ENCODE measurements around the gene PLEKHH1.

Gene PLEKHH1

GRCh38 chr14:67569651-67570290 is 36.7 kb downstream of the PLEKHH1 start:
- Histone ChIP-seq H3K36me3 (ENCODE audit: insufficient read depth, low read depth, low read length) (no peaks in the 10 kb centered on the region), H3K27me3 (ENCODE audit: insufficient read depth, low read length) (no peaks in the 10 kb centered on the region), H3K9ac (ENCODE audit: low read depth, low read length) (no peak overlapping the region), H3K4me3 (ENCODE audit: low read length) (no peak overlapping the region), H3K4me1 (ENCODE audit: insufficient read depth, low read length) (no peaks in the 10 kb centered on the region; the same call in 1 of the 2 replicates), H3K27ac (ENCODE audit: low read length) (no peak overlapping the region), H3K9me3 (ENCODE audit: insufficient read depth, low read depth, low read length) (no peaks in the 10 kb centered on the region)

DNA sequence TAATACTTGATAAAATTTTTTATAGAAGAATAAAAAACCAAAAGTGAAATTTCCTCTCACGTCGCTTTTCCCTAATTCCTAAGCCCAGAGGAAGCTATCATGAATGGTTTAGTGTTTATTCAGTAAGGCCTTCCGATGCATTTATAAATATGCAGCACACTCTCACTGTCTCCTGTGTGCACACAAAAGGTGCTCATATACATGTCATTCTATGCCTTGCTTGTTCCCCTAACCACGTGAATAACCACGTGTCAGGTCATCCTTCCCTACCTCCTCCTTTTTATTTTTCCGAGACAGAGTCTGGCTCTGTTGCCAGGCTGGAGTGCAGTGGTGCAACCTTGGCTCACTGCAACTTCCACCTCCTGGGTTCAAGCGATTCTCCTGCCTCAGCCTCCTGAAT is 37.4 kb downstream of the PLEKHH1 start:
- Histone ChIP-seq H3K4me3 (ENCODE audit: low read length) (no peak overlapping the region), H3K9me3 (ENCODE audit: insufficient read depth, low read depth, low read length) (no peaks in the 10 kb centered on the region), H3K36me3 (ENCODE audit: insufficient read depth, low read depth, low read length) (peaks cover 4% of the 10 kb centered on the region), H3K27ac (ENCODE audit: low read length) (no peak overlapping the region), H3K9ac (ENCODE audit: low read depth, low read length) (no peak overlapping the region), H3K4me1 (ENCODE audit: insufficient read depth, low read length) (no peaks in the 10 kb centered on the region; the same call in 1 of the 2 replicates), H3K27me3 (ENCODE audit: insufficient read depth, low read length) (no peaks in the 10 kb centered on the region)

- Histone ChIP-seq H3K9me3 (ENCODE audit: insufficient read depth, low read depth, low read length) (no peaks in the 10 kb centered on the region), H3K27me3 (ENCODE audit: insufficient read depth, low read length) (no peaks in the 10 kb centered on the region), H3K9ac (ENCODE audit: low read depth, low read length) (no peak overlapping the region), H3K27ac (ENCODE audit: low read length) (no peak overlapping the region), H3K4me1 (ENCODE audit: insufficient read depth, low read length) (no peaks in the 10 kb centered on the region; the same call in 1 of the 2 replicates), H3K36me3 (ENCODE audit: insufficient read depth, low read depth, low read length) (peaks cover 13% of the 10 kb centered on the region), H3K4me3 (ENCODE audit: low read length) (no peak overlapping the region)
Measured at GRCh38 chr14:67571275-67571990, 38.3 kb downstream of the PLEKHH1 start.

DNA sequence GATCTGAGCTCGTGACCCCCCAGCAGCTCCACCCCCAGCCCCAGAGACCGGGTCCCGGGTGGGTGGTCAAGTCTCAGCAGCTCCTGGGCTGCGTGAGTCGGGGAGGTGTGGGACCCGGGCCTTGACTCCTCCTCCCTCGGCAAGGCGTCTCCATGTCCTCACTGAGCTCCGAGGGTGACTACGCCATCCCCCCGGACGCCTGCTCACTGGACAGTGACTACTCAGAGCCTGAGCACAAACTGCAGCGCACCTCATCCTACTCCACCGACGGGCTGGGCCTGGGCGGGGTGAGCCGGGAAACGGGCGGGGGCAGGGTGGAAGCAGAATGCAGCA is 38.9 kb downstream of the PLEKHH1 start:
- Histone ChIP-seq H3K9me3 (ENCODE audit: insufficient read depth, low read depth, low read length) (no peaks in the 10 kb centered on the region), H3K27ac (ENCODE audit: low read length) (no peak overlapping the region), H3K4me3 (ENCODE audit: low read length) (no peak overlapping the region), H3K9ac (ENCODE audit: low read depth, low read length) (no peak overlapping the region), H3K27me3 (ENCODE audit: insufficient read depth, low read length) (no peaks in the 10 kb centered on the region), H3K36me3 (ENCODE audit: insufficient read depth, low read depth, low read length) (peaks cover 18% of the 10 kb centered on the region), H3K4me1 (ENCODE audit: insufficient read depth, low read length) (no peaks in the 10 kb centered on the region; the same call in 1 of the 2 replicates)

DNA sequence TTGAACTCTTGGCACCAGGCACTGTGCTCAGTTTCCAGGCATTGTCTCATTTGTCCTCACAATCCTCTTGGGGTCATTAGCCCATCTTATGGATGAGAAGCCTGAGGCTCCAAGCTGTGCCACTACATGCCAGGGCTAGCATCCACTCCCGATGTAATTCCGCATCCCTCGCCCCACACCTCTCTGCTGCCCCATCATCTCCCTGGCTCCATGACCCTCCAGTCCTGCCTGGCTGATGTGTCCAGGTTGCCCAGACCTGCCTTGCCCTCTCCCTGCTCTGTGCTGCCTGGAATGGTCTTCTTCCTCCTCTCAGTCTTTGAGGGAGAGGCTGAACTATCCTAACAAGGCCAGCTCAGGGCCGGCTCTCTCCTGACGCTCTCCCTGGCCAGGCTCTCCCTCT is 39.5 kb downstream of the PLEKHH1 start:
- no peaks in the 10 kb centered on the region; the same call in 1 of the 2 replicates for H3K4me1 ChIP-seq (ENCODE audit: insufficient read depth, low read length)
- H3K9me3 ChIP-seq (ENCODE audit: insufficient read depth, low read depth, low read length), result no peaks in the 10 kb centered on the region
- peaks cover 21% of the 10 kb centered on the region for H3K36me3 ChIP-seq (ENCODE audit: insufficient read depth, low read depth, low read length)
- no peak overlapping the region for H3K9ac ChIP-seq (ENCODE audit: low read depth, low read length)
- H3K27ac ChIP-seq (ENCODE audit: low read length), result no peak overlapping the region
- no peaks in the 10 kb centered on the region for H3K27me3 ChIP-seq (ENCODE audit: insufficient read depth, low read length)
- no peak overlapping the region for H3K4me3 ChIP-seq (ENCODE audit: low read length)

GRCh38 chr14:67573228-67574010 is 40.3 kb downstream of the PLEKHH1 start:
- no peaks in the 10 kb centered on the region for H3K27me3 ChIP-seq (ENCODE audit: insufficient read depth, low read length)
- H3K27ac ChIP-seq (ENCODE audit: low read length), result no peak overlapping the region
- no peaks in the 10 kb centered on the region for H3K9me3 ChIP-seq (ENCODE audit: insufficient read depth, low read depth, low read length)
- peaks cover 29% of the 10 kb centered on the region for H3K36me3 ChIP-seq (ENCODE audit: insufficient read depth, low read depth, low read length)
- H3K4me3 ChIP-seq (ENCODE audit: low read length), result no peak overlapping the region
- no peaks in the 10 kb centered on the region; the same call in 1 of the 2 replicates for H3K4me1 ChIP-seq (ENCODE audit: insufficient read depth, low read length)
- no peak overlapping the region for H3K9ac ChIP-seq (ENCODE audit: low read depth, low read length)

DNA sequence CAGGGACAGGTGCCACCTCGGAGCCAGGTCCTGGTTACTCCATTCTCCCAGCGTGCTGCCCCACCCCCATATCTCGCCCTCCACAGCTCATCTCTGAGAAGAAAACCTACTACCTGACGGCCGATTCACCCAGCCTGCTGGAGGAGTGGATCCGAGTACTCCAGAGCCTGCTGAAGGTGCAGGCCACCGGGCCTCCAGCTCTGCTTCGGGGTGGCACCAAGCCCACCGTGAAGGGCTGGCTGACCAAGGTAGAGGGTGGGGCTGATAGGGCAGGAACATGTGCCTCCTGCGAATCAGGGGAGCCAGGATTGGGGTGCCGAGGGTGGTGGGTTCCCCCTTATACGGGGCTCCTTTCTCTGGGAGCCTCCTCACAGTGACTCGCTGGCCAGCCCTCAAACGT is 41.1 kb downstream of the PLEKHH1 start:
- H3K27me3 ChIP-seq (ENCODE audit: insufficient read depth, low read length), result no peaks in the 10 kb centered on the region
- no peaks in the 10 kb centered on the region for H3K4me1 ChIP-seq (ENCODE audit: insufficient read depth, low read length)
- H3K36me3 ChIP-seq (ENCODE audit: insufficient read depth, low read depth, low read length), result peaks cover 36% of the 10 kb centered on the region
- no peak overlapping the region for H3K4me3 ChIP-seq (ENCODE audit: low read length)
- H3K9me3 ChIP-seq (ENCODE audit: insufficient read depth, low read depth, low read length), result no peaks in the 10 kb centered on the region
- no peak overlapping the region for H3K9ac ChIP-seq (ENCODE audit: low read depth, low read length)
- H3K27ac ChIP-seq (ENCODE audit: low read length), result no peak overlapping the region

DNA sequence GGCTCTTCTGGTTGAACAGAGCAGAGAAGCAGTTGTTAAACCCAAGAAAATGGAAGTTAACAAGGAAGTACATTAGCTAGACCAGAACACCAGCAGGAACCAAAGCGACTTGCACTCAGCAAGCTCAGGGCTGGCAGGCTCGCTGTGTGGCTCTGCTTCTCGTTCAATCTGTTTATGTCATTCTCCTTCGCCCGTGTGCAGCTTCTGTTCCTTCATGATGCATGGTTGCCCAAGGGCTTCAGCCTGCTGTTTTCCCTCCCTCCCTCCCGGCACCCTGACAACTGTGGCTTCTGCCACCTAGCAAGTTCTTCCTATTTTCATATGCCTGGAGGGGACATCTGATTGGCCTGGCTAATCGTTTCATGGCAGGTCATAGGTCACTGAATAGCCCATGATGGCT is 41.7 kb downstream of the PLEKHH1 start:
- Histone ChIP-seq H3K27me3 (ENCODE audit: insufficient read depth, low read length) (no peaks in the 10 kb centered on the region), H3K4me1 (ENCODE audit: insufficient read depth, low read length) (no peaks in the 10 kb centered on the region), H3K4me3 (ENCODE audit: low read length) (no peak overlapping the region), H3K9me3 (ENCODE audit: insufficient read depth, low read depth, low read length) (no peaks in the 10 kb centered on the region), H3K27ac (ENCODE audit: low read length) (no peak overlapping the region), H3K36me3 (ENCODE audit: insufficient read depth, low read depth, low read length) (peaks cover 43% of the 10 kb centered on the region), H3K9ac (ENCODE audit: low read depth, low read length) (no peak overlapping the region)

DNA sequence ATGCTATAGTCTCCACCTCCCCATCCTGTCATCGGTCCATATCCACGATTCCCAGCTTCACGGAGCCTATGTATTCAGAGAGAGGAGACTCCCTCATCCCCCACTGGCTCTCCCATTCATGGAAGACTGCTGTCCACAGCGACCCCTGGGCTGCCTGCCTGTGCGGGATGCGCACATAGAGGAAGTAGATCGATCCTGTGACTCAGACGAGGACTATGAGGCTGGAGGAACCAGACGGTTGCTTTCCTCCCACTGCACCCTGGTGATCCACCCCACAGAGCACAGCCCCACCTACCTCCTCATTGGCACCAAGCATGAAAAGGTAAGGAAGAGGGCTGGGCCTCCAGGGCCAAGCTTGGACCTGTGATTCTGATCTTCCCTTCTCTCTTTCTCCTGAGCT is 42.6 kb downstream of the PLEKHH1 start:
- Histone ChIP-seq H3K9me3 (ENCODE audit: insufficient read depth, low read depth, low read length) (no peaks in the 10 kb centered on the region), H3K9ac (ENCODE audit: low read depth, low read length) (no peak overlapping the region), H3K36me3 (ENCODE audit: insufficient read depth, low read depth, low read length) (peaks cover 51% of the 10 kb centered on the region), H3K27ac (ENCODE audit: low read length) (no peak overlapping the region), H3K4me3 (ENCODE audit: low read length) (no peak overlapping the region), H3K4me1 (ENCODE audit: insufficient read depth, low read length) (no peaks in the 10 kb centered on the region), H3K27me3 (ENCODE audit: insufficient read depth, low read length) (no peaks in the 10 kb centered on the region)

DNA sequence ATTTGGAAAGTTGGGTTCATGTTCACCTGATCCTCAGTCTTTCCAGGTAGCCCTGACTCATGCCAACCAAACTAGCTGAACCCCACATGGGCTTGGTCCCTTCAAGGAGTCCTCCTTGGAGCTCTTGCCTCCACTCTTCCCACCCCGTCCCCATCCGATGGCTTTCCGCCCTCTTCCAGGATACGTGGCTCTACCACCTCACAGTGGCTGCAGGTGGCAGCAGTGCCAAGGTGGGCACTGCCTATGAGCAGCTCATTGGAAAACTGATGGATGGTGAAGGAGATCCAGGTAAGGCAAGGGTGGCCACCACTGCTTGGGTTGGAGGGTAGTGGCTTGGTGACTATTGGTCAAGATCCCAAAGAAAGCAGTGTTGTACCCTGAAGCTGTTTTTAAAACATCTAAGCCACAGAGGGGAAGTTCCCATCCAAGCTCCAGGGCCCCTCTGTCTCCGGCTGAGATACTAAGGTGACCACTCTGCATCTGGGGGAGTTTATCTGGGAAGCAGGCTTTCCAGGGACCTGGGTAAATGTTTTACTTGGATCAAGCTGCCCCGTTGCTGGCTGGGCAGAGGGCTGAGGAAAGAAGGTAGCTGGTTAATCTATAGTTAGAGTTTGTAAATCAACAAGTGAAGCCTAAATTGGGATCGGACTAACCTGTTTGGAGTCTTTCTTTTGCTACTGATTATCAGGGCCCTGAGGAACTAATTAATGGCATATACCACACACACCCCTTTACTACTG is 43.3 kb downstream of the PLEKHH1 start:
- Histone ChIP-seq H3K9me3 (ENCODE audit: insufficient read depth, low read depth, low read length) (no peaks in the 10 kb centered on the region), H3K36me3 (ENCODE audit: insufficient read depth, low read depth, low read length) (peaks cover 55% of the 10 kb centered on the region), H3K27ac (ENCODE audit: low read length) (no peak overlapping the region), H3K4me1 (ENCODE audit: insufficient read depth, low read length) (no peaks in the 10 kb centered on the region), H3K27me3 (ENCODE audit: insufficient read depth, low read length) (no peaks in the 10 kb centered on the region), H3K9ac (ENCODE audit: low read depth, low read length) (no peak overlapping the region), H3K4me3 (ENCODE audit: low read length) (no peak overlapping the region)

- Histone ChIP-seq H3K36me3 (ENCODE audit: insufficient read depth, low read depth, low read length) (peaks cover 64% of the 10 kb centered on the region), H3K4me1 (ENCODE audit: insufficient read depth, low read length) (no peaks in the 10 kb centered on the region), H3K9ac (ENCODE audit: low read depth, low read length) (no peak overlapping the region), H3K27ac (ENCODE audit: low read length) (no peak overlapping the region), H3K9me3 (ENCODE audit: insufficient read depth, low read depth, low read length) (no peaks in the 10 kb centered on the region), H3K4me3 (ENCODE audit: low read length) (no peak overlapping the region), H3K27me3 (ENCODE audit: insufficient read depth, low read length) (no peaks in the 10 kb centered on the region)
Measured at GRCh38 chr14:67577181-67577808, 44.2 kb downstream of the PLEKHH1 start.

Measured in iPS-20b (cell line).